ENCODE results near the gene YWHAQ.

The YWHAQ gene

GRCh38 chr2:9630736-9631552 lies at the start of gene YWHAQ:
YWHAQ (minus strand) TSS chr2:9630997; CDS start chr2:9630452, 545 bp downstream.
- TF ChIP-seq CTCF (IDR thresholded peaks at IDR 0.05; ENCODE audit: insufficient read depth, low read length, missing control alignments), result no peak
- ChIA-PET CTCF (interaction anchor here (1.0 to 2.7 kb wide), 6 partner anchors 11 to 183 kb away, joined by 3 to 15 read pairs (median 4); no protein-coding TSS in a partner anchor), POLR2A (interaction anchor here (0.6 to 3.2 kb wide), 19 partner anchors 8 to 212 kb away, joined by 3 to 28 read pairs (median 6); partner anchors contain the start of genes ADAM17, CPSF3, ITGB1BP1 and TAF1B)
- peak; percentile 89 for DNase-seq (ENCODE audit: low read depth, low spot score)
- peak within 1 kb of the TSS; percentile 98 for H3K4me3 ChIP-seq (ENCODE audit: low read depth, low read length)

GRCh38 chr2:9680082-9680481 lies 49.3 kb upstream of the YWHAQ start:
- TF ChIP-seq CTCF (IDR thresholded peaks at IDR 0.05; ENCODE audit: insufficient read depth, low read length, missing control alignments), result no peak
- DNase-seq (ENCODE audit: low read depth, low spot score), result no peak
- no peak overlapping the region for H3K4me3 ChIP-seq (ENCODE audit: low read depth, low read length)
- ChIA-PET CTCF (interaction anchor here (2.7 kb wide), 1 partner anchor 90 kb away, joined by 9 read pairs; no protein-coding TSS in a partner anchor), POLR2A (no interaction called here)

- no peak for DNase-seq (ENCODE audit: low read depth, low spot score)
- CTCF ChIA-PET, result no interaction called here
- no peak overlapping the region for H3K4me3 ChIP-seq (ENCODE audit: low read depth, low read length)
- no peak for TF ChIP-seq CTCF (IDR thresholded peaks at IDR 0.05; ENCODE audit: insufficient read depth, low read length, missing control alignments)
- POLR2A ChIA-PET, result no interaction called here
Measured at GRCh38 chr2:9679218-9679617, 48.4 kb upstream of the YWHAQ start.

GRCh38 chr2:9678544-9678943 lies 47.7 kb upstream of the YWHAQ start:
- ChIA-PET POLR2A (no interaction called here), CTCF (no interaction called here)
- TF ChIP-seq CTCF (IDR thresholded peaks at IDR 0.05; ENCODE audit: insufficient read depth, low read length, missing control alignments), result no peak

GRCh38 chr2:9675415-9676351 lies 44.9 kb upstream of the YWHAQ start:
- DNase-seq (ENCODE audit: low read depth, low spot score), result peak; percentile 84
- TF ChIP-seq CTCF (IDR thresholded peaks at IDR 0.05; ENCODE audit: insufficient read depth, low read length, missing control alignments), result no peak
- POLR2A ChIA-PET, result interaction anchor here (0.5 to 2.1 kb wide), 7 partner anchors 9 to 107 kb away, joined by 3 to 11 read pairs (median 3); partner anchors contain the start of gene YWHAQ
- H3K4me3 ChIP-seq (ENCODE audit: low read depth, low read length), result peak overlapping the region; percentile 47
- CTCF ChIA-PET, result interaction anchor here (0.9 to 1.6 kb wide), 5 partner anchors 9 to 95 kb away, joined by 3 to 6 read pairs (median 4); no protein-coding TSS in a partner anchor

More at GRCh38 chr2:9678544-9678943, 47.7 kb upstream of the YWHAQ start:
- DNase-seq (ENCODE audit: low read depth, low spot score), result no peak
- H3K4me3 ChIP-seq (ENCODE audit: low read depth, low read length), result no peak overlapping the region
